CD4-positive, alpha-beta memory T cell (primary cell): Measurements from ENCODE around the gene PARD3B. TPM values are rescaled to one million over a fixed set of nuclear protein-coding genes. Genes with fewer than 3 reads are reported as not detected.
"Not testable (repeated sequence)": the region's sequence is repeated elsewhere in the genome, so short reads cannot be mapped to it uniquely, and the experiment has no call there.

Source experiments
- CTCF ChIA-PET: fragments of 350-600 bp; sonication (Branson Sonifier 250); formaldehyde crosslinking; loops from one replicate; lab custom pipeline; 2021; ENCODE audit warnings: inconsistent platforms; ENCODE audit not compliant: partially characterized antibody; lab: Charles Lee
- POLR2A ChIA-PET: fragments of 350-600 bp; sonication (Branson Sonifier 250); formaldehyde crosslinking; loops from one replicate; lab custom pipeline; 2021; ENCODE audit not compliant: partially characterized antibody; lab: Charles Lee
- DNase-seq, 5 donors: peaks; one replicate each; pipeline versions ENCODE4 v3.0.0 to v3.0.0-alpha.2; 2020 to 2022; ENCODE audit warnings: mixed read lengths in 1 of 5
- H3K27ac ChIP-seq: one replicate; pipeline ENCODE4 v1.7.0; 2013; ENCODE audit warnings: low read depth, low read length
- H3K27me3 ChIP-seq: 2 replicates; pipeline ENCODE4 v1.7.0; 2013; ENCODE audit warnings: mild to moderate bottlenecking, low read length, moderate library complexity; ENCODE audit not compliant: insufficient read depth
- H3K36me3 ChIP-seq: 2 replicates; pipeline ENCODE4 v1.7.0; 2013; ENCODE audit warnings: mild to moderate bottlenecking, low read length, moderate library complexity; ENCODE audit not compliant: insufficient read depth
- H3K4me1 ChIP-seq: 2 replicates; pipeline ENCODE4 v1.7.0; 2013; ENCODE audit warnings: mild to moderate bottlenecking, low read length, moderate library complexity; ENCODE audit not compliant: insufficient read depth
- H3K4me3 ChIP-seq, 2 donors: one replicate each; pipeline ENCODE4 v1.7.0; 2013; ENCODE audit warnings: low read length in 2 of 2, mild to moderate bottlenecking in 1 of 2
- H3K9me3 ChIP-seq, 2 donors: one replicate each; pipeline ENCODE4 v1.7.0; 2013; ENCODE audit warnings: low read length in 2 of 2, control low read depth in 1 of 2; ENCODE audit not compliant: control insufficient read depth in 1 of 2
- H3K27ac Mint-ChIP-seq, 7 donors: one replicate each; pipeline ENCODE4 v1.8.0; 2020 to 2021; ENCODE audit warnings: mixed read lengths in 7 of 7, mild to moderate bottlenecking in 6 of 7, inconsistent platforms in 3 of 7, moderate library complexity in 3 of 7
- H3K27me3 Mint-ChIP-seq, 2 donors: one replicate each; pipeline ENCODE4 v1.8.0; 2020 to 2021; ENCODE audit warnings: mixed read lengths in 2 of 2
- H3K36me3 Mint-ChIP-seq, 2 donors: one replicate each; pipeline ENCODE4 v1.8.0; 2020 to 2021; ENCODE audit warnings: mixed read lengths in 2 of 2, inconsistent platforms in 1 of 2, mild to moderate bottlenecking in 1 of 2
- H3K4me1 Mint-ChIP-seq, 4 donors: one replicate each; pipeline ENCODE4 v1.8.0; 2020 to 2021; ENCODE audit warnings: mixed read lengths in 4 of 4, mild to moderate bottlenecking in 1 of 4
- H3K4me3 Mint-ChIP-seq, 8 donors: one replicate each; pipeline ENCODE4 v1.8.0; 2020 to 2021; ENCODE audit warnings: mixed read lengths in 8 of 8, mild to moderate bottlenecking in 7 of 8, moderate library complexity in 6 of 8, inconsistent platforms in 3 of 8
- H3K9me3 Mint-ChIP-seq, 8 donors: one replicate each; pipeline ENCODE4 v1.8.0; 2020 to 2021; ENCODE audit warnings: mixed read lengths in 8 of 8, mild to moderate bottlenecking in 5 of 8, inconsistent platforms in 3 of 8, moderate library complexity in 1 of 8
- intact Hi-C: fragments of 100-400 bp; cut with micrococcal nuclease; formaldehyde crosslinking; loops from one replicate; pipeline ENCODE4 v1.15.1; 2023
- polyA plus RNA-seq, 2 donors: library from polyadenylated mRNA; unstranded; fragments of 300-500 nt; fragmentation: Illumina TruSeq; gene quantifications; one replicate each; pipeline ENCODE4 v1.2.3, GENCODE V29; 2021
- total RNA-seq, 2 experiments: library from RNA; stranded (reverse); gene quantifications; one replicate each; pipeline ENCODE4 v1.2.3, GENCODE V29; 2021

Gene PARD3B
- total and polyA plus RNA-seq, 4 experiments from 2014 or later: 0.44 to 1.3 (median 1.2) TPM; not detected in 1

DNA sequence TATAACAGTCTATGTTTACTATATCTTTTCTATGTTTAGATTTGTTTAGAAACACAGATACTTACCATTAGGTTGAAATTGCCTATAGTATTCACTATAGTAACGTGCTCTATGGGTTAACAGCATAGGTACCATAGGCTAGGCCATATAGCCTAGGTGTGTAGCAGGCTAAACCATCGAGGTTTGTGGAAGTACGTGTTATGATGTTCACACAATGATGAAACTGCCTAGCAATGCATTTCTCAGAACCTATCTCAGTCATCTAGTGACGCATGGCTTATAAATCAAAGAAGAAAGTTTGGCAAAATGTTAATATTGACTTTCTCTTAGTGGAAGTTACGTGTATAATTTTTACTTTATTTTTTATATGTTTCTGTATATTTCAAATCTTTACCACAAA lies 670.8 kb downstream of the PARD3B start:
- Mint-ChIP-seq H3K4me3 (no peak overlapping the region), H3K4me1 (peaks cover 0 to 3% (median 0%) of the 10 kb centered on the region in 4 donors), H3K9me3 (peaks cover 0 to 2% (median 0%) of the 10 kb centered on the region in 8 donors), H3K27ac (no peak overlapping the region), H3K36me3 (no peaks in the 10 kb centered on the region), H3K27me3 (peaks cover 0 to 3% of the 10 kb centered on the region in 2 donors)
- Histone ChIP-seq H3K27me3 (no peaks in the 10 kb centered on the region), H3K27ac (no peak overlapping the region), H3K36me3 (no peaks in the 10 kb centered on the region), H3K4me3 (no peak overlapping the region), H3K4me1 (no peaks in the 10 kb centered on the region), H3K9me3 (no peaks in the 10 kb centered on the region)
- ChIA-PET POLR2A (no interaction called here), CTCF (no interaction called here)
- intact Hi-C loops: no loop called here
- DNase-seq: no peak

DNA sequence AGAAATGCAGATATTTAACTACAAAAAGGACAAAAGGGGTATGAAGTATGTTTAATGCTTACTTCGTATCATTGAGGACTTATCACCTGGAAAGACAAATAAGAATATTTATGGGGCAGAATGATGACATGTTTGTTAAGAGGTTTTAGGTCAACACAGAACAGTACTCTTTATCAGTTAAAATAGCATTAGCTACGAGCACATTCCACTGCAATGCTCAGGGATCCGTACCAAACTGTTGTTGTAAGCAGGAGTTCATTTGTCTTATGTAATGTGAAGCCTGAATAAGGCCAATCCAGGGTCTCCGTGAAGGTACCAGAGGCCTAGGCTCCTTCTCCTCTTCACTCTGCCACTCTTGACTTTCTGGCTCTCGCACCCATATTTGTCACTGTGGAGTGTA lies 671.3 kb downstream of the PARD3B start:
- DNase-seq: no peak
- intact Hi-C loops: no loop called here
- no peaks in the 10 kb centered on the region for H3K4me1 ChIP-seq

DNA sequence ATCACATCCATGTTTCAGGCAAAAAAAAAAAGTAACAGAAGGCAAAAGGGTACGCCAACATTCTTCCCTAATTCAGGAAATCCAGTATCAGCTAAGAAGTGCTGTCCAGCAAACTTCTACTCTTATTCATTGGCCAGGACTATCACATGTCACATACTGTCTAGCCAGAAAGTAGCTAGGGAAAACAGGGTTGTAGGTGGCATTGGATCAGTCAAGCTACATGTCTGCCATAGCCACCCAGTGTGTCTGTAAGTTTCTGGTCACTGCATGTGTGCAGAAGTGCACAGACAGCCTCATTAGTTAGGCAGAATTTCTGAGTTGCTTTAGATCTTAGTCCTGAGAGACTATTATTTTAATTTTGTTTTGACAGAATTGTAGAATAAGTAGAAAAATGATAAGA lies 671.7 kb downstream of the PARD3B start:
- peaks cover 0 to 3% of the 10 kb centered on the region in 2 donors for H3K27me3 Mint-ChIP-seq
- no peaks in the 10 kb centered on the region for H3K36me3 Mint-ChIP-seq
- no peak overlapping the region for H3K4me3 Mint-ChIP-seq
- CTCF ChIA-PET: interaction anchor here (1.2 kb wide), 1 partner anchor 346 kb away, joined by 3 read pairs; no protein-coding TSS in a partner anchor
- H3K4me3 ChIP-seq: no peak overlapping the region
- no peaks in the 10 kb centered on the region for H3K36me3 ChIP-seq
- no peaks in the 10 kb centered on the region for H3K27me3 ChIP-seq
- no peak for DNase-seq
- peaks cover 0 to 3% (median 0%) of the 10 kb centered on the region in 4 donors for H3K4me1 Mint-ChIP-seq
- H3K4me1 ChIP-seq: no peaks in the 10 kb centered on the region
- H3K27ac Mint-ChIP-seq: no peak overlapping the region
- POLR2A ChIA-PET: no interaction called here
- H3K9me3 Mint-ChIP-seq: peaks cover 0 to 2% (median 0%) of the 10 kb centered on the region in 8 donors
- no peak overlapping the region for H3K27ac ChIP-seq
- intact Hi-C loops: no loop called here
- no peaks in the 10 kb centered on the region for H3K9me3 ChIP-seq

More for the DNA sequence above, 671.3 kb downstream of the PARD3B start:
- H3K4me3 ChIP-seq: no peak overlapping the region
- H3K36me3 ChIP-seq: no peaks in the 10 kb centered on the region
- ChIA-PET CTCF (interaction anchor here (1.2 kb wide), 1 partner anchor 345 kb away, joined by 3 read pairs; no protein-coding TSS in a partner anchor), POLR2A (no interaction called here)
- peaks cover 0 to 2% (median 0%) of the 10 kb centered on the region in 8 donors for H3K9me3 Mint-ChIP-seq
- no peak overlapping the region for H3K27ac Mint-ChIP-seq
- H3K27me3 Mint-ChIP-seq: peaks cover 0 to 3% of the 10 kb centered on the region in 2 donors
- peaks cover 0 to 3% (median 0%) of the 10 kb centered on the region in 4 donors for H3K4me1 Mint-ChIP-seq
- no peaks in the 10 kb centered on the region for H3K9me3 ChIP-seq
- no peak overlapping the region for H3K4me3 Mint-ChIP-seq
- H3K36me3 Mint-ChIP-seq: no peaks in the 10 kb centered on the region
- no peaks in the 10 kb centered on the region for H3K27me3 ChIP-seq
- H3K27ac ChIP-seq: no peak overlapping the region

DNA sequence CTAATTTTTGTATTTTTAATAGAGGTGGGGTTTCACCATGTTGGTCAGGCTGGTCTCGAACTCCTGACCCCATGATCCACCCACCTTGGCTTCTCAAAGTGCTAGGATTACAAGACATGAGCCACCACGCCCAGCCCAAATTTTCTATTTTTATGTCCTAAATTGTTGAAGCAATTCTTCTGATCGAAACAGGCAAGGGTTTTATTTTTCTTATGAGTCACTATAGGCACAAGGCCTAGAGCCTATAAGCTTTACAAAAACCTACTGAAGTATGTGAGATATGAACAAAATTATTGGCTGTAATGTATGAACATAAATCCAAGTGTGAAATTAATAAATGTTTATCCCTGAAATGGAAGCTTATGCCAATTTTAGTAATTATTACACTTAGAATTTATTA lies 672.8 kb downstream of the PARD3B start:
- intact Hi-C loops: no loop called here
- no peak overlapping the region for H3K4me3 Mint-ChIP-seq
- POLR2A ChIA-PET: no interaction called here
- Histone ChIP-seq H3K36me3 (no peaks in the 10 kb centered on the region), H3K9me3 (no peaks in the 10 kb centered on the region), H3K4me1 (no peaks in the 10 kb centered on the region), H3K27ac (no peak overlapping the region), H3K27me3 (no peaks in the 10 kb centered on the region), H3K4me3 (no peak overlapping the region)
- H3K9me3 Mint-ChIP-seq: peaks cover 0 to 2% (median 0%) of the 10 kb centered on the region in 8 donors
- peaks cover 0 to 3% (median under 1%) of the 10 kb centered on the region in 4 donors for H3K4me1 Mint-ChIP-seq
- no peaks in the 10 kb centered on the region for H3K36me3 Mint-ChIP-seq
- peak overlapping the region in 1 of 7 donors; percentile 49 for H3K27ac Mint-ChIP-seq
- CTCF ChIA-PET: no interaction called here
- no peak for DNase-seq
- H3K27me3 Mint-ChIP-seq: peaks cover 0 to 3% of the 10 kb centered on the region in 2 donors

DNA sequence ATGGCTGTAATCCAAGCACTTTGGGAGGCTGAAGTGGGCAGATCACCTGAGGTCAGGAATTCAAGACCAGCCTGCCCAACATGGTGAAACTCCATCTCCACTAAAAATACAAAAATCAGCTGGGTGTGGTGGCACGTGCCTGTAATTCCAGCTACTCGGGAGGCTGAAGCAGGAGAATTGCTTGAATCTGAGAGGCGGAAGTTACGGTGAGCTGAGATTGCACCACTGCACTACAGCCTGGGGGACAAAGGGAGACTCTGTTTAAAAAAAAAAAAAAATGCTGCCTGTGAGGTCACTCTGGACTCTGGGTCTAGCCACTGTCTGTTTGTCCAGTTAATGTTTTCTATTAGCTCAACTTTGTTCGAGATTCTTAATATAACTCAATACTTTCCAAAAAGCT lies 673.5 kb downstream of the PARD3B start:
- H3K4me1 ChIP-seq, H3K27me3 Mint-ChIP-seq, H3K9me3 ChIP-seq, CTCF ChIA-PET, H3K36me3 Mint-ChIP-seq, H3K4me3 Mint-ChIP-seq, POLR2A ChIA-PET, H3K9me3 Mint-ChIP-seq, H3K27me3 ChIP-seq, H3K27ac ChIP-seq, H3K4me1 Mint-ChIP-seq, H3K4me3 ChIP-seq, H3K36me3 ChIP-seq, DNase-seq, H3K27ac Mint-ChIP-seq, intact Hi-C loops: not testable (repeated sequence)

DNA sequence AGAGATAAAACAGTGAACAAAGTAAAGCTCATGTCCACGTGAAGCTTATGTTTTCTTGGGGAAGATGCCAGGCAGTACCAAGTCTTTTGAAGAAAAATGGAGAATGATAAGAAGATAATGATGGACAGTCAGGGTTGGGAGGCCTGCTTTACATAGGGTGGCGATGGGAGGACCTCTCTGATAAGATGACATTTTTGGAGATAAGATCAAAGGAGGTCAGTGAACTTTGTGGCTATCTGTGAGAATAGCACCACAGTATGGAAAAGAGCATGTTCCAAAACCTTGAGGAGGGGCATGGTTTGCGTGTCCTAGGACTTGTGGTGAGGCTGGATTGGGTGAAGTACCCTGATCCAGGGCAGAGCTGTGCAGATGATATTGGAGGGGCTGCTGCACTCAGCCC lies 675.3 kb downstream of the PARD3B start:
- Histone ChIP-seq H3K36me3 (no peaks in the 10 kb centered on the region), H3K27ac (no peak overlapping the region), H3K9me3 (no peaks in the 10 kb centered on the region), H3K27me3 (no peaks in the 10 kb centered on the region), H3K4me1 (no peaks in the 10 kb centered on the region), H3K4me3 (no peak overlapping the region)
- Mint-ChIP-seq H3K9me3 (peaks cover 0 to 2% (median 0%) of the 10 kb centered on the region in 8 donors), H3K4me1 (peaks cover 0 to 5% (median under 1%) of the 10 kb centered on the region in 4 donors), H3K4me3 (no peak overlapping the region), H3K36me3 (no peaks in the 10 kb centered on the region), H3K27ac (no peak overlapping the region), H3K27me3 (peaks cover 0 to 4% of the 10 kb centered on the region in 2 donors)
- POLR2A ChIA-PET: no interaction called here
- intact Hi-C loops: no loop called here
- DNase-seq: no peak
- CTCF ChIA-PET: no interaction called here

DNA sequence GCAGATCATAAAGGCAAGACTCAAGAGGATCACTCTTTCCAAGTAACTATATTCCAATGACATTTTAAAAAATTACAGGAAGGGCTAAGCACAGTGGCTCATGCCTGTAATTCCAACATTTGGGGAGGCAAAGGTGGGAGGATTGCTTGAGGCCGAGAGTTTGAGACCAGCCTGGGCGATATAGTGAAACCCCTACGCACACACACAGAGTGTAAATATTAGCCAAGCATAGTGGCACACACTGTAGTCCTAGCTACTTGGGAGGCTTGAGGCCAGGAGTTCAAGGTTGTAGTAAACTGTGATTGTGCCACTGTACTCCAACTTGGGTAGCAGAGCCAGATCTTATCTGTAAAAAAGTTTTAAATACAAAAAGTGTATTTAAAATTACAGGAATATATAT lies 686.8 kb downstream of the PARD3B start:
- Mint-ChIP-seq H3K4me3 (no peak overlapping the region), H3K27me3 (peaks cover 0 to 2% of the 10 kb centered on the region in 2 donors), H3K36me3 (no peaks in the 10 kb centered on the region), H3K9me3 (peaks cover 0 to 9% (median 2%) of the 10 kb centered on the region in 8 donors), H3K4me1 (no peaks in the 10 kb centered on the region), H3K27ac (no peak overlapping the region)
- ChIA-PET POLR2A (no interaction called here), CTCF (interaction anchor here (0.9 kb wide), 1 partner anchor 9 kb away, joined by 3 read pairs; no protein-coding TSS in a partner anchor)
- Histone ChIP-seq H3K36me3 (no peaks in the 10 kb centered on the region), H3K4me3 (no peak overlapping the region), H3K4me1 (no peaks in the 10 kb centered on the region), H3K27me3 (no peaks in the 10 kb centered on the region), H3K9me3 (no peaks in the 10 kb centered on the region), H3K27ac (no peak overlapping the region)
- intact Hi-C loops: no loop called here
- no peak for DNase-seq
